GM23338 (cell line): Measurements from ENCODE around the gene UXS1. TPM values are rescaled to one million over a fixed set of nuclear protein-coding genes. Genes with fewer than 3 reads are reported as not detected.

ENCODE experiments used
- ATAC-seq: fragments of 200-7000 bp; cut with Tn5 transposase; 3 replicates; pipeline ENCODE4 v1.9.1; 2020
- DNase-seq: peaks from one replicate; pipeline ENCODE4 v3.0.0-alpha.2; 2015; ENCODE audit warnings: low spot score
- H2AFZ ChIP-seq: fragments of 200-600 bp; sonication (generic); 2 replicates; pipeline ENCODE4 v1.8.0; 2016; ENCODE audit warnings: antibody characterized with exemption, mild to moderate bottlenecking, moderate library complexity
- H3F3A ChIP-seq: fragments of 200-600 bp; sonication (generic); replicated peaks from 2 replicates; pipeline ENCODE4 v1.8.0; 2017; ENCODE audit warnings: antibody characterized with exemption, mixed run types, low read depth
- H3K27ac ChIP-seq: fragments of 200-600 bp; sonication (generic); 2 replicates; pipeline ENCODE4 v1.6.1; 2016; ENCODE audit warnings: low read depth
- H3K27me3 ChIP-seq: fragments of 200-600 bp; sonication (generic); 2 replicates; pipeline ENCODE4 v1.8.0; 2016; ENCODE audit warnings: mild to moderate bottlenecking, mixed run types, moderate library complexity; ENCODE audit not compliant: insufficient read depth
- H3K36me3 ChIP-seq: fragments of 200-600 bp; sonication (generic); 2 replicates; pipeline ENCODE4 v1.8.0; 2016; ENCODE audit warnings: mild to moderate bottlenecking; ENCODE audit not compliant: insufficient read depth
- H3K4me1 ChIP-seq: fragments of 200-600 bp; sonication (generic); 2 replicates; pipeline ENCODE4 v1.8.0; 2016; ENCODE audit warnings: mild to moderate bottlenecking, moderate library complexity; ENCODE audit not compliant: insufficient read depth
- H3K4me2 ChIP-seq: fragments of 200-600 bp; sonication (generic); 2 replicates; pipeline ENCODE4 v1.7.1; 2017; ENCODE audit warnings: mixed run types
- H3K4me3 ChIP-seq: fragments of 200-600 bp; sonication (generic); 2 replicates; pipeline ENCODE4 v1.6.1; 2016; ENCODE audit warnings: mixed run types
- H3K79me2 ChIP-seq: fragments of 200-600 bp; sonication (generic); replicated peaks from 2 replicates; pipeline ENCODE4 v1.8.0; 2017; ENCODE audit warnings: mild to moderate bottlenecking; ENCODE audit not compliant: insufficient read depth
- H3K9me2 ChIP-seq: fragments of 200-600 bp; sonication (generic); 2 replicates; pipeline ENCODE4 v1.8.0; 2017; ENCODE audit not compliant: insufficient read depth
- H4K20me1 ChIP-seq: fragments of 200-600 bp; sonication (generic); replicated peaks from 2 replicates; pipeline ENCODE4 v1.8.0; 2017; ENCODE audit warnings: mild to moderate bottlenecking; ENCODE audit not compliant: insufficient read depth
- H3K27ac Mint-ChIP-seq: 2 replicates; pipeline ENCODE4 v1.8.0; 2020; ENCODE audit warnings: inconsistent platforms, mild to moderate bottlenecking, moderate library complexity, mixed read lengths
- H3K27me3 Mint-ChIP-seq: 3 replicates; pipeline ENCODE4 v1.8.0; 2022; ENCODE audit warnings: low read depth, mild to moderate bottlenecking, moderate library complexity, mixed read lengths, inconsistent platforms; ENCODE audit not compliant: insufficient read depth, poor library complexity
- H3K36me3 Mint-ChIP-seq: 3 replicates; pipeline ENCODE4 v1.8.0; 2021; ENCODE audit warnings: low read depth, mild to moderate bottlenecking, inconsistent platforms, moderate library complexity, mixed read lengths
- H3K4me1 Mint-ChIP-seq: 3 replicates; pipeline ENCODE4 v1.8.0; 2020; ENCODE audit warnings: mild to moderate bottlenecking, inconsistent platforms, mixed read lengths
- H3K4me3 Mint-ChIP-seq: 3 replicates; pipeline ENCODE4 v1.8.0; 2021; ENCODE audit warnings: moderate library complexity, mild to moderate bottlenecking, inconsistent platforms, mixed read lengths
- H3K9me3 Mint-ChIP-seq: 3 replicates; pipeline ENCODE4 v1.8.0; 2020; ENCODE audit warnings: moderate library complexity, mild to moderate bottlenecking, inconsistent platforms, mixed read lengths
- JUNB ChIP-seq: IDR thresholded peaks from one replicate; pipeline ENCODE4 v1.6.1; 2016; ENCODE audit warnings: antibody characterized with exemption; ENCODE audit not compliant: unreplicated experiment
- NANOG ChIP-seq: IDR thresholded peaks from 2 replicates; pipeline ENCODE4 v1.6.1; 2016; ENCODE audit warnings: antibody characterized with exemption, borderline replicate concordance
- POLR2AphosphoS5 ChIP-seq: IDR thresholded peaks from 2 replicates; pipeline ENCODE4 v1.6.1; 2016; ENCODE audit warnings: antibody characterized with exemption, low read depth
- STAT1 ChIP-seq: IDR thresholded peaks from one replicate; pipeline ENCODE4 v1.6.1; 2016; ENCODE audit warnings: antibody characterized with exemption; ENCODE audit not compliant: unreplicated experiment
- ZNF114 ChIP-seq: fragments of 250-450 bp; sonication (Bioruptor Pico); IDR thresholded peaks from 2 replicates; pipeline ENCODE4 v1.5.0; 2020; ENCODE audit warnings: mild to moderate bottlenecking, moderate library complexity
- polyA plus RNA-seq: library from polyadenylated mRNA; unstranded; fragments of >200 nt; fragmentation: Nextera tagmentation; extraction: Ambion mirVana; gene quantifications from 2 replicates; pipeline ENCODE4 v1.2.1, GENCODE V29; 2016
- total RNA-seq: library from RNA; depleted of rRNA; stranded (reverse); fragments of >200 nt; shearing (Covaris generic); gene quantifications from 2 replicates; pipeline ENCODE4 v1.2.3, GENCODE V29; 2014
- TF ChIP-seq, protein P1 (sequence below): IDR thresholded peaks from 2 replicates; pipeline ENCODE4 v1.6.1; 2016; ENCODE audit warnings: antibody characterized with exemption
- TF ChIP-seq, protein P2 (sequence below): IDR thresholded peaks from one replicate; pipeline ENCODE4 v1.6.1; 2018; ENCODE audit warnings: antibody characterized with exemption; ENCODE audit not compliant: unreplicated experiment

Gene UXS1
- total and polyA plus RNA-seq, 2 experiments from 2014 or later, result 48.7 to 131 TPM

DNA sequence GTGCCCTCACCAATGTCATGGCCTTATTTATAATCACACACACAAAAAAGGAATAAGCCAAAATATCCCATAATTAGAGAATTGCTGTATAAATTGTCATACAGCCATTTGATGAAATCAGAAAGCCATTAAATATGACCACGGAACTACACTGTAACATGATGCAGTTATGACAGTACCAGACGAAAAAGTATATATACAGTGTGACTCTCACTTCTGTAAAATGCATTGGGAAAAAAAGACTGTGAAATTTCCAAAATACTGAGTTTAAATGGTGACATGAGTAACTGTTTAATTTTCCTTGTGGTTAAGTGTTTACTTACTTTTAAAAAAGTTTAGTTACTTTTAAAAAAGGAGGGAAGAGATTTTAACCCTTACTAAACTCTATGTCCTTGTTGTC lies 25.4 kb downstream of the UXS1 start:
- Mint-ChIP-seq H3K9me3 (no peaks in the 10 kb centered on the region), H3K27ac (no peak overlapping the region), H3K4me1 (peaks cover 58% of the 10 kb centered on the region), H3K36me3 (peaks cover 5% of the 10 kb centered on the region; the same call in 2 of the 3 replicates), H3K4me3 (no peak overlapping the region), H3K27me3 (peaks cover 6% of the 10 kb centered on the region)
- ATAC-seq (no peak), DNase-seq (no peak)
- no peak overlapping the region for H2AFZ ChIP-seq
- 0 out of 2 replicates have a peak, but pooled peaks cover 6% of the 10 kb centered on the region for H3K9me2 ChIP-seq
- H3K4me3 ChIP-seq, result no peak overlapping the region
- peaks cover 76% of the 10 kb centered on the region for H3K79me2 ChIP-seq
- no peaks in the 10 kb centered on the region for H3K27me3 ChIP-seq
- no peaks in the 10 kb centered on the region for H3F3A ChIP-seq
- H3K36me3 ChIP-seq, result no peaks in the 10 kb centered on the region
- TF ChIP-seq, protein P1, sequence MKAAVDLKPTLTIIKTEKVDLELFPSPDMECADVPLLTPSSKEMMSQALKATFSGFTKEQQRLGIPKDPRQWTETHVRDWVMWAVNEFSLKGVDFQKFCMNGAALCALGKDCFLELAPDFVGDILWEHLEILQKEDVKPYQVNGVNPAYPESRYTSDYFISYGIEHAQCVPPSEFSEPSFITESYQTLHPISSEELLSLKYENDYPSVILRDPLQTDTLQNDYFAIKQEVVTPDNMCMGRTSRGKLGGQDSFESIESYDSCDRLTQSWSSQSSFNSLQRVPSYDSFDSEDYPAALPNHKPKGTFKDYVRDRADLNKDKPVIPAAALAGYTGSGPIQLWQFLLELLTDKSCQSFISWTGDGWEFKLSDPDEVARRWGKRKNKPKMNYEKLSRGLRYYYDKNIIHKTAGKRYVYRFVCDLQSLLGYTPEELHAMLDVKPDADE, result no peak
- no peak for TF ChIP-seq NANOG
- H3K4me2 ChIP-seq, result no peak overlapping the region
- H4K20me1 ChIP-seq, result peaks cover 9% of the 10 kb centered on the region
- no peak overlapping the region for H3K27ac ChIP-seq
- peaks cover 56% of the 10 kb centered on the region for H3K4me1 ChIP-seq

DNA sequence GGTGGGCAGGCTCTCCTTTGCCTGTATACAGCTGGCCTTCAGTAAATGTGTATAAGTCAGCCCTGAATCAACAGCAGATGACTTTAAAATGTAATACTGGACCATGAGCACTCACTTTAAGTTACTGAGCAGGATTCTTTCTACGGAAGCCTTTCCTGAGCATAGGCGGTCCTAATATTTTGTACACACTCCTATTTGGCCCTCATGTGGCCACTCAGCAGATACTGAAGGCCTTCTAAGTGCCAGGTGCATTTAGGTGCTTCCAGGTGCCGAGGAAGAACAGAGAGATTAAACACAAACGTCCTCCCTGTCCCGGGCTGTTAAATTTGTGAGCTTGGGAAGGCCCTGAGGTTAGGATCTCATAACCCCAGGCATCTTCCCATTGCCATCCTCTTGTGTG lies 27.0 kb downstream of the UXS1 start:
- Histone ChIP-seq H3K9me2 (0 out of 2 replicates have a peak, but pooled peaks cover 6% of the 10 kb centered on the region), H3K27me3 (no peaks in the 10 kb centered on the region), H3K36me3 (peaks cover 4% of the 10 kb centered on the region; the same call in 1 of the 2 replicates), H3K4me1 (peaks cover 62% of the 10 kb centered on the region), H3F3A (no peaks in the 10 kb centered on the region), H2AFZ (no peak overlapping the region), H3K79me2 (peaks cover 73% of the 10 kb centered on the region), H4K20me1 (no peaks in the 10 kb centered on the region; the same call in none of the 2 replicates), H3K27ac (peak overlapping the region; percentile 86; the same call in 1 of the 2 replicates), H3K4me3 (no peak overlapping the region), H3K4me2 (no peak overlapping the region; the same call in 1 of the 2 replicates)
- peaks cover 13% of the 10 kb centered on the region; the same call in 2 of the 3 replicates for H3K36me3 Mint-ChIP-seq
- ATAC-seq, result no peak
- no peak overlapping the region for H3K4me3 Mint-ChIP-seq
- H3K4me1 Mint-ChIP-seq, result peaks cover 60% of the 10 kb centered on the region
- peaks cover 5% of the 10 kb centered on the region for H3K27me3 Mint-ChIP-seq
- H3K9me3 Mint-ChIP-seq, result no peaks in the 10 kb centered on the region
- H3K27ac Mint-ChIP-seq, result no peak overlapping the region
- no peak for TF ChIP-seq ZNF114 (CRISPR knock-in tag)
- no peak for TF ChIP-seq POLR2AphosphoS5
- TF ChIP-seq, protein P2, sequence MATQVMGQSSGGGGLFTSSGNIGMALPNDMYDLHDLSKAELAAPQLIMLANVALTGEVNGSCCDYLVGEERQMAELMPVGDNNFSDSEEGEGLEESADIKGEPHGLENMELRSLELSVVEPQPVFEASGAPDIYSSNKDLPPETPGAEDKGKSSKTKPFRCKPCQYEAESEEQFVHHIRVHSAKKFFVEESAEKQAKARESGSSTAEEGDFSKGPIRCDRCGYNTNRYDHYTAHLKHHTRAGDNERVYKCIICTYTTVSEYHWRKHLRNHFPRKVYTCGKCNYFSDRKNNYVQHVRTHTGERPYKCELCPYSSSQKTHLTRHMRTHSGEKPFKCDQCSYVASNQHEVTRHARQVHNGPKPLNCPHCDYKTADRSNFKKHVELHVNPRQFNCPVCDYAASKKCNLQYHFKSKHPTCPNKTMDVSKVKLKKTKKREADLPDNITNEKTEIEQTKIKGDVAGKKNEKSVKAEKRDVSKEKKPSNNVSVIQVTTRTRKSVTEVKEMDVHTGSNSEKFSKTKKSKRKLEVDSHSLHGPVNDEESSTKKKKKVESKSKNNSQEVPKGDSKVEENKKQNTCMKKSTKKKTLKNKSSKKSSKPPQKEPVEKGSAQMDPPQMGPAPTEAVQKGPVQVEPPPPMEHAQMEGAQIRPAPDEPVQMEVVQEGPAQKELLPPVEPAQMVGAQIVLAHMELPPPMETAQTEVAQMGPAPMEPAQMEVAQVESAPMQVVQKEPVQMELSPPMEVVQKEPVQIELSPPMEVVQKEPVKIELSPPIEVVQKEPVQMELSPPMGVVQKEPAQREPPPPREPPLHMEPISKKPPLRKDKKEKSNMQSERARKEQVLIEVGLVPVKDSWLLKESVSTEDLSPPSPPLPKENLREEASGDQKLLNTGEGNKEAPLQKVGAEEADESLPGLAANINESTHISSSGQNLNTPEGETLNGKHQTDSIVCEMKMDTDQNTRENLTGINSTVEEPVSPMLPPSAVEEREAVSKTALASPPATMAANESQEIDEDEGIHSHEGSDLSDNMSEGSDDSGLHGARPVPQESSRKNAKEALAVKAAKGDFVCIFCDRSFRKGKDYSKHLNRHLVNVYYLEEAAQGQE, result no peak
- no peak for TF ChIP-seq JUNB
- TF ChIP-seq STAT1, result no peak
- DNase-seq, result no peak
